GM21526 (cell line): ENCODE measurements around the gene VPS16.
A peak's percentile ranks its signal among the peaks of the same experiment; 100 is the strongest.

Experiments
- ATAC-seq: cut with Tn5 transposase; IDR thresholded peaks from one replicate; pipeline ENCODE4 v1.9.1; 2021; ENCODE audit warnings: moderate library complexity; ENCODE audit not compliant: unreplicated experiment, low FRiP score

Gene VPS16

DNA sequence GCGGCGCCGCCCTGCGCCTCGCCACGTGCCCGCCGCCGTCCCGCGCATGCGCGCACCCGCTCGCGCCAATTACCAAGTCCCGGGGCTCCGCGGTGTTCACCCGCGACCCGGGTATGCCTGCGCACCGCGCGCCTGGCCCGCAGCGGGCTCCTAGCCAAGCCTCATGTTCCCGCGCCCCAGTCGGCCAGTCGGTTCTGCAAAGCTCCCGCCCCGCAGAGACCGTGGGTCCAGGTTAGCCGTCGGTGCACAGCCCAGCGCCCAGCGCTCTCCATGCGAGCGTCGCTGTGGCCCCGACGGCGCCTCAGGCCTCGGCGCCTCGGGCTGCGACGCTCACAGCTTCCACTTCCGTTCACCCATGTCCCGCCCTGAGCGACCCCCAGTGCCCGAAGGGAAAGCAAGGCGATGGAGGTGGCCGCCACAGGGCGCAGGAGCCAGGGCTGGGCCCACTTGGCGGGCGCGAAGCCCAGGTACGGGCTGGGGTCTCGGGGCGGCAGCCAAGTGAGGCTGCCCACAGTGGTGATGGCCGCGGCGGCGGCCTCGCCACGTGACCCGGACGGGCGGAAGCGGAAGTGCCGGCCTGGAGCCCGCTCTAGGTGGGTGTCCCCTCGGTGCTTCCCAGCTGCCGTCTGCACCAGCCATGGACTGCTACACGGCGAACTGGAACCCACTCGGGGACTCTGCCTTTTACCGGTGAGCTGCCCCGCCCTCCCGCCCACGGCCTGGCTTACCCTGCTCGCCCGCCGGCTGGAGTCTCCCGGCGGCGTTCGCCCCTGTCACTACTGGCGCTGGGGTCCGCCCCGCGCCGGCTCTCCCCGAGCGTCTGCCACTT, at the start of gene VPS16, which contains the start of gene PCED1A:
TSS of gene VPS16 (plus strand) at position 608 of the 829 bp plus-strand sequence. CDS start at position 638, 30 bp downstream.
TSS of gene PCED1A (minus strand) at position 518 of the 829 bp plus-strand sequence. CDS start 743 bp downstream, outside the sequence.
- peak; percentile 91 for ATAC-seq

- no peak for ATAC-seq
Observed at GRCh38 chr20:2793471-2793870, 47.1 kb upstream of the VPS16 start.

- ATAC-seq, result no peak
Observed at GRCh38 chr20:2794202-2794748, 46.3 kb upstream of the VPS16 start.

DNA sequence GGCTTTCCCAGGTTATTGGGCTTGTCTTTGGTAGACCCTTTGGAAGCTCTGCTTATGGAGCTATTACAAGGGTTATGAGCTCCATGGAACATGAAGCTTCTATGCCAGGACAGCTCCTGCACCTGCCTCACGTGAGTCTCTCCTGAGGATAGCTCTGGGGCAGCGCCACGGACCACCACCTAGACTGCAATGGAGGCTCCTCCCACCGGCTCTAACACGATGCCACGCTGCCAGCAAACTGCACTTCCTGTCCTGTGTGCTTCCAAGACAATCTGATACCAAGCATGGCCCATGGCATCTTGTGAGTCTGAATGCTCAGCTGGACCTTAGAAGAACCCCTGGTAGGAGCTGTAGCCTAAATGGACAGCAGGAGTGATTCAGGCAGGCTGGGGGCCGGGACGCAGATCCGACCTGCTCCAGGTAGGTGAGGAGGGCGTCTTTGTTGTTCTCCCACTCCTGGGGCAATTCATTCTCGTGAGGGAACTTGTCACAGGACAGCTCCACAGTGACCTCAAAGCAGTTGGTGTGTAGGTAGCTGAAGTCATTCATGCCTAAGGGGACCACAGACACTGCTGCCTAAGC, 45.6 kb upstream of the VPS16 start:
- ATAC-seq, result no peak

GRCh38 chr20:2795451-2795850, 45.1 kb upstream of the VPS16 start:
- no peak for ATAC-seq

DNA sequence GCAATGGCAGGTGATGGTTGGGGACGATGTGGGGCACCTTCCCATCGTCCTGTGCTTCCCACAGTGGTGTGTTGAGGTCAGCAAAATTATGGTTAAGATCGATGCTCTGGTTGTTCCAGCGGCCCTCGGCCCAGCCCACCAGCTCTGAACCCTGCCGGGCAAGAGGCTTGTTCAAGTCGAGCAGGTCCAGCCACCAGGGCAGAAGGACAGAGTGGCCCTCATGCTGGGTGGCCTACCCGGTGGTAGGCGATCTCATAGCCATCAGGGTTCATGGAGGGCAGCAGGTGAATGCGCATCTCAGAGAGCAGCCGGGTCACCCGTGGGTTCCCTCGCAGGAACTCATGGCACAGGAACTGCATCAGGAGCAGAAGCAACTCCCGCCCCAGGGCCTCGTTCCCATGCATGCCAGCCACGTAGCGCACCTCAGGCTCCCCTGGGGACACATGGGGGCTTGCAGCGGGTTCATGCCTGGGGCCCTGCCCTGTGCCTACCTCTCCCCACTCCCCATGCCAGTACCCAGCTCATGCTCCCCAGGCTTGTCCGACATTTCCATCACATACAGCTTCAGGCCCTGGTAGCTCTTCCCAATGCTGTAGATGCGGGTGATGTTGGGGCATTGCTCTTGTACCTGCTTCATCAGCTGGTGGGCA, 44.4 kb upstream of the VPS16 start:
- ATAC-seq, result no peak

DNA sequence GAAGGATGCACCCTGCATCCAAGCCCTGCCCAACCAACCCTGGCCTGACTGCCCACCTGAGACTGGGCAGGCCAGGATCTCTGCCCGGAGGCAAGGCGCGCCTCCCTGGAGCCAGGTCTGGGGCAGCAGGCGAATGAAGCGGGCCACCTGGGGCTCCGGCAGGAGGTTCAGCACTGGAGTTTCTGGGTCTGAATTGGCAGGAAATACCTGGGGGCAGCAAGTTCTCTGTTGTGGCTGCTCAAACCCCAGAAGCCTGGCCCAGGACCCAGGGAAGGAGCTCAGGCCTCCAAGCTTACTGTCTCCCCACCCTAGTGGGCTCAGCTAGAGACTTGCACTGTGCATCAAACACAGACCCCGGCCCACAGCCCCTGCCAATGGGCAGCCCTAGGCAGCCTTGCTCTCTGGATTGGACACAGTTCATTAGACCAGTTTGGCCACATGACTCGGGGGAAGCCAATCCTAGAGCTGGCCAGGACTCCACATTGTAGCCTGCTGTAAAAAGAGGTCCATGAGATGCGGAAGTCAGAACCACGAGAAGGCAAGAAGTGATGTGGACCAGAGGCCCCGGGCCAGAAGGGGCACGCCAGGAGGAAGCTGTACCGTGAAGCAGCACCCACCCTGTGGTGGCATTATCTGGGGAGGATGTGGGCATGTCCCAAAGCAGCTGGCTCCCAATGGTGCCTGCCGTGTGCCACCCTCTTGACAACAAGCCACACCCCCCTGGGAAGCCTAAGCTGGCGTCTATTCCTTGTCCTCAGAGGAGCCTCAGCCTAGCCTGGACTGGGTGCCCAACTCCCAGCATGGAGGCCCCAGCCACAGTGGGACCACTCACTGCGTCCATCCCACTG, 43.2 kb upstream of the VPS16 start:
- ATAC-seq, result no peak

GRCh38 chr20:2798095-2798805, 42.3 kb upstream of the VPS16 start:
- ATAC-seq, result no peak

- no peak for ATAC-seq
Observed at GRCh38 chr20:2798814-2799213, 41.7 kb upstream of the VPS16 start.

DNA sequence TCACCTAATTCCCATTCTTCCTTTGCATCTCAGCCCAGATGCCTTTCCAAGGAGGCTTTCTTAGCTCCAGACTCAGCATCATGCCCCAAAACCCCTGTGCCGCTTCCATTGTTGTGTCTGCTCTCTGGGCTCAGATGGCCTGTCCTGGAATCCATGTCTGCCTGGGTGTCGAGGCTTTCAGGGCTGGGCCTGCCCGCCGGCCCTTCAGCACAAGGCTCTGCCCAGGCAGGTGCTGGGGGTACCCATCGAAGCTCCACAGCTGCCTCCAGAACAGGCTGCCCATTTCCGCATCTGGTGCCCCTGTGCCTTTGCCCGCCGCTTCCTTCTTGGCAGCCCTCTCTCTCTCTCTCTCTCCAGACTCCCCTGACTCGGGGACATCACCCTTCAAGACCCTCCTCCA, 41.3 kb upstream of the VPS16 start:
- ATAC-seq, result no peak

DNA sequence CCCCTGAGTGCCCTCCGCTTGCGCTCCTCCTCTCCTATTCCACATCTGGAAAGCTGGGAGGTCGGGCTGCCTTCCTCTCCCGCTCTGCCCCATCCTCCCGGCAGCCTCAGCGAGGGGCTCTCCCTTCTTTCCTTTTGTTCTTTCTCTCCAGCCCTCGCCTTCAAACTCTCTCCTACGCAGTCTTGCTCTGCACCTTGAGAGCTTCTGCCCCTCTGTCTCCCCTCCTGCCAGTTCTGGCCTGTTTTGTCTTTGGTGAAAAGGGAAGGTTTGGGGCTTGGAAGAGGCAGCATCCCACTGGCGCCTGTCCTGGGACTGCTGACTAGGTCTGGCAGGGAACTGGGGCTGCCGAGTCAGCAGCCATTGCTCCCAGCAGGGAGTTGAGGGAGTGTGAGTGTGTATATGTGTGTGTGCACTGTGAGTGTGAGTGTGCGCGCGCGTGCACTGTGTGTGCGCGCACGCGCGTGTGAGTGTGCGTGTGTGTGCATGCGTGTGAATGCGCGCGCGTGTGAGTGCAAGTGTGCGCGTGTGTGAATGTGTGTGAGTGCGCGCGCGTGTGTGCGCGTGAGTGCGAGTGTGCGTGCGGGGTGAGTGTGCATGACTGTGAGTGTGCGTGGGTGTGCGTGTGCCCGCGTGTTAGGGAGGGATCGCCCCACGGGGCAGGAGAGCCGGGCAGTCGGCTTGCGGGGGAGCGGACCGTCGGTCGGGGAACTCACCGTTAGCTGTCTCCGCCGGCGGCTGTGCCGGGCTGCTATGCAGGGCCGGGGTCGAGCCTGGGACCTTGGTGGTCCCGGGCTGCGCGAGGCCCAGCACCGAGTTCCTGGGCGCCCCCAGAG, 40.6 kb upstream of the VPS16 start:
- no peak for ATAC-seq

DNA sequence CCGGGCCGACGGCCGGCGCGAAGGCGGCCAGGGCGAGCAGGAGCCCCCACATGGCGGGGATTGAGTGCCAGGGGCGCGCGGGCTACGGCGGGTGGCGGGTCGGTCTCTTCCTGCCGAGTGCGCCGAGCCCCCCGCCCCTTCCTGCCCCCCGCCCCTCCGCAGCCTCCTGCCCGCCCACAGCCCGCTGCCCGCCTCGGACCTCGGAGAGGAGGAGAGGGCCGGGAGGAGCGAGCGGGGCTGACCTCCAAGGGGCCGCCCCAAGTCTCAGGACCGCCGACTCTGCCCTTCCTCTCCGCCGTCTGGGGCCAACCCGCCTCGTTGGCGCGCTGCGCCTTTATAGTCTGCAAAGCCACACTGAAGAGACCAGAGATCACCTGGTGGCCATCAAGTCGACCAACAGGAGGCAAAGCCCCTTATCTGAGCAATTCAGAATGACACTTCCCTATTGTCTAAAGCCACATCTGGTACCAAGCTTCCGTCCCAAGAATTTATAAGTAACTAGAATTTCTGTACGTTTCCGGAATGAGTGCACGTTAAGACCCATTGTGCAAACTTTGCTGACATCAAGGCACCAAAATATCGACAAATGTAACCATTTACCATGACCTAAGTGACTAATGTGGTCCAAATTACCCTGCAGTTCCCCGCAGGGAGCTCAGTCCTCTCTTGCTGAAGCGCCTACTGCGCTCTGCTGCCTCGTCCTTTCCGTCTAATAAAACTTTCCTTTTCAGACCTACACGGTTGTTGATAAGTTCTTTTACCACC, 39.8 kb upstream of the VPS16 start, which contains the start of gene CPXM1:
TSS of gene CPXM1 (minus strand) at position 107 of the 765 bp plus-strand sequence. CDS start at position 52, 55 bp downstream.
- no peak for ATAC-seq

- no peak for ATAC-seq
Observed at GRCh38 chr20:2801286-2801728, 39.2 kb upstream of the VPS16 start.

- no peak for ATAC-seq
Observed at GRCh38 chr20:2804041-2804828, 36.3 kb upstream of the VPS16 start.

GRCh38 chr20:2804852-2805688, 35.5 kb upstream of the VPS16 start:
- no peak for ATAC-seq

- ATAC-seq, result no peak
Observed at GRCh38 chr20:2805689-2806350, 34.7 kb upstream of the VPS16 start.
